Smooth muscle cell (in vitro differentiated cells): Measurements from ENCODE around the gene ARF6. TPM values are rescaled to one million over a fixed set of nuclear protein-coding genes. Genes with fewer than 3 reads are reported as not detected.
A peak's percentile ranks its signal among the peaks of the same experiment; 100 is the strongest.
"Not testable (repeated sequence)": the region's sequence is repeated elsewhere in the genome, so short reads cannot be mapped to it uniquely, and the experiment has no call there.

Experiments used
- DNase-seq: peaks from one replicate; lab custom pipeline; 2025; ENCODE audit not compliant: unreplicated experiment; lab: John Stamatoyannopoulos, UW
- H2AFZ ChIP-seq: fragments of 200-600 bp; sonication (generic); 2 replicates; pipeline ENCODE4 v1.6.0; 2016; ENCODE audit warnings: antibody characterized with exemption, low read depth, mild to moderate bottlenecking
- H3F3A ChIP-seq: fragments of 200-600 bp; sonication (generic); 2 replicates; pipeline ENCODE4 v1.6.0; 2017; ENCODE audit warnings: antibody characterized with exemption, low read depth
- H3K27ac ChIP-seq: fragments of 200-600 bp; sonication (generic); 2 replicates; pipeline ENCODE4 v1.5.1; 2016; ENCODE audit warnings: low read depth, mild to moderate bottlenecking
- H3K27me3 ChIP-seq: fragments of 200-600 bp; sonication (generic); 2 replicates; pipeline ENCODE4 v1.6.1; 2016; ENCODE audit warnings: low read depth, mild to moderate bottlenecking
- H3K36me3 ChIP-seq: fragments of 200-600 bp; sonication (generic); 2 replicates; pipeline ENCODE4 v1.5.1; 2016; ENCODE audit warnings: low read depth
- H3K4me1 ChIP-seq: fragments of 200-600 bp; sonication (generic); 2 replicates; pipeline ENCODE4 v1.5.1; 2016; ENCODE audit warnings: low read depth
- H3K4me2 ChIP-seq: fragments of 200-600 bp; sonication (generic); 2 replicates; pipeline ENCODE4 v1.6.0; 2016; ENCODE audit warnings: mild to moderate bottlenecking
- H3K4me3 ChIP-seq: fragments of 200-600 bp; sonication (generic); 2 replicates; pipeline ENCODE4 v1.5.1; 2016; ENCODE audit warnings: mild to moderate bottlenecking
- H3K79me2 ChIP-seq: fragments of 200-600 bp; sonication (generic); 2 replicates; pipeline ENCODE4 v1.6.0; 2016; ENCODE audit warnings: low read depth, mild to moderate bottlenecking
- H3K9ac ChIP-seq: fragments of 200-600 bp; sonication (generic); 2 replicates; pipeline ENCODE4 v1.6.0; 2016; ENCODE audit warnings: low read depth
- H3K9me3 ChIP-seq: fragments of 200-600 bp; sonication (generic); replicated peaks from 2 replicates; pipeline ENCODE4 v1.5.1; 2016; ENCODE audit warnings: low read depth
- H4K20me1 ChIP-seq: fragments of 200-600 bp; sonication (generic); 2 replicates; pipeline ENCODE4 v1.6.0; 2016; ENCODE audit warnings: low read depth
- WGBS: methylation state at CpG from one replicate; pipeline ENCODE4 v1.1.7; 2016; ENCODE audit warnings: low lambda C conversion rate; 5-methylcytosine and 5-hydroxymethylcytosine counted together
- polyA plus RNA-seq: library from polyadenylated mRNA; unstranded; fragments of >200 nt; fragmentation: Nextera tagmentation; extraction: Ambion mirVana; gene quantifications from 2 replicates; pipeline ENCODE4 v1.2.1, GENCODE V29; 2016
- total RNA-seq: library from RNA; depleted of rRNA; stranded (reverse); fragments of >200 nt; gene quantifications from 2 replicates; pipeline ENCODE4 v1.2.3, GENCODE V29; 2014
- TF ChIP-seq, protein P1 (sequence below): fragments of 200-600 bp; sonication (generic); IDR thresholded peaks from 2 replicates; pipeline ENCODE4 v1.5.1; 2017; ENCODE audit warnings: borderline replicate concordance, mild to moderate bottlenecking, antibody characterized with exemption; ENCODE audit not compliant: insufficient read depth, poor library complexity, severe bottlenecking

ARF6 gene
- total and polyA plus RNA-seq, 2 experiments from 2014 or later, result 59.8 to 68.7 TPM

DNA sequence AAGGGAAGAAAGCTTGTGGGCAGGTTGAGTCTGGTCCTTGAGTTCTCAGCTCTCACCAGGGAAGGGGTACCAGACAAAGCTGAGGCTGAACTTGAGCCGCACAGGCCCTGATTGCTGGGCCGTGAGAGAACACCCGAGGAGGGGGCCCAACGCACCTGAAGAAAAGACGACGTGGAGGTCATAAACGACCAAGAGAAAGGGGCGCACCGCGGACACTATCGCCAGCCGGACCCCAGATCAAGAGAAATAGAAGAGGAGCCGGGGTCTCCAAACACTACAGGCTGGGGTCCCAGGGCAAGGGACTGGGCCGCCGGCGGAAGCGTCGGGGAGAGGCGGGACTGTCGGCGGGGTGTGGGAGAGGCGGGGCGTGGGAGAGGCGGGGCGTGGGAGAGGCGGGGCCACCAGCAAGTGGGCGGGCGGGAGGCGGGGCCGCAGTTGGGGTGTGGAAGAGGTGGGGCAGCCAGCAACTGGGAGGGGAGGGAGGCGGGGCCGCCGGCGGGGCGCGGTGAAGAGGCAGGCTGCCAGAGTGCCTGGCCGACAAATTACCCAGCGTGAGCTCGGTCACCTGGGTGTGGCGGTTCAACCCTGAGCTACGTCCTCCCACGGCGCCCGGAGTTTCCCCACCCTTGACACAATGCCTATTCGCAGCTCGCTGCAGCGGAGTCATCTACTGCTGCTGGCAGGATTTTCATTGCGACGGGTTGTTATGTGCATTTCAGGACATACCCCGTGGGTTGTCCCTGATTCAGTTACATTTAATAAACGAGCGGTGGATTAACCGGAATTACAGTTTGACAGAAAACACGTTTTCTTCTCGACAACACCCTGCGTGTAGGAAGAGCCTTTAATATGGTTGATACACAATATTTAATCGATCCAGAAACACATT lies 24.8 kb upstream of the ARF6 start:
- Histone ChIP-seq H3K4me3 (peak overlapping the region; percentile 59), H3K27me3 (no peaks in the 10 kb centered on the region), H3K4me2 (peak overlapping the region; percentile 89), H2AFZ (peak overlapping the region; percentile 81), H3K9me3 (no peaks in the 10 kb centered on the region), H3K9ac (peak overlapping the region; percentile 77), H3F3A (peaks cover 8% of the 10 kb centered on the region), H3K4me1 (peaks cover 6% of the 10 kb centered on the region), H3K79me2 (no peaks in the 10 kb centered on the region), H3K36me3 (no peaks in the 10 kb centered on the region), H4K20me1 (no peaks in the 10 kb centered on the region), H3K27ac (peak overlapping the region; percentile 64)
- TF ChIP-seq, protein P1, sequence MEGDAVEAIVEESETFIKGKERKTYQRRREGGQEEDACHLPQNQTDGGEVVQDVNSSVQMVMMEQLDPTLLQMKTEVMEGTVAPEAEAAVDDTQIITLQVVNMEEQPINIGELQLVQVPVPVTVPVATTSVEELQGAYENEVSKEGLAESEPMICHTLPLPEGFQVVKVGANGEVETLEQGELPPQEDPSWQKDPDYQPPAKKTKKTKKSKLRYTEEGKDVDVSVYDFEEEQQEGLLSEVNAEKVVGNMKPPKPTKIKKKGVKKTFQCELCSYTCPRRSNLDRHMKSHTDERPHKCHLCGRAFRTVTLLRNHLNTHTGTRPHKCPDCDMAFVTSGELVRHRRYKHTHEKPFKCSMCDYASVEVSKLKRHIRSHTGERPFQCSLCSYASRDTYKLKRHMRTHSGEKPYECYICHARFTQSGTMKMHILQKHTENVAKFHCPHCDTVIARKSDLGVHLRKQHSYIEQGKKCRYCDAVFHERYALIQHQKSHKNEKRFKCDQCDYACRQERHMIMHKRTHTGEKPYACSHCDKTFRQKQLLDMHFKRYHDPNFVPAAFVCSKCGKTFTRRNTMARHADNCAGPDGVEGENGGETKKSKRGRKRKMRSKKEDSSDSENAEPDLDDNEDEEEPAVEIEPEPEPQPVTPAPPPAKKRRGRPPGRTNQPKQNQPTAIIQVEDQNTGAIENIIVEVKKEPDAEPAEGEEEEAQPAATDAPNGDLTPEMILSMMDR, result no peak
- peak; percentile 89 for DNase-seq
- WGBS, result 3% methylated on average over 42 of the region's 57 CpGs

DNA sequence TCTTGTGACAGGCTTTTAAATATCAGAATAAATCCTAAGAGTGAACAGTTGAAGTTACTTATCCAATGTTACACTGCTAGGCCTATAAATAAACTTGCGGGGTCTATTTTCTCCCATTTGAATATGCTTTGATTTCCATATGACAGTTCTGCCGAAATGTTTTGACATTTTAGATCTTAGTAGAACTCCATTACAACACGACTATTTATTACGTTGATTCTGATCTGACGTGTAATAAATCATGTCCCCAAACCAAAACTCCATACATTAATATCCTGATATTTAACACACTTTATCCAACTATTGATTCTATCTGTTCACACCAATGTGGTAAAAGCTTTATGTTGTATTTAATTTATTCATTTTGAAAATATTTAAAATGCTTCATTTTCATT lies 24.2 kb upstream of the ARF6 start:
- no peaks in the 10 kb centered on the region for H3K36me3 ChIP-seq
- H4K20me1 ChIP-seq, result no peaks in the 10 kb centered on the region
- peak overlapping the region; percentile 81 for H2AFZ ChIP-seq
- peak overlapping the region; percentile 89 for H3K4me2 ChIP-seq
- peak overlapping the region; percentile 59 for H3K4me3 ChIP-seq
- peaks cover 6% of the 10 kb centered on the region for H3K4me1 ChIP-seq
- no peaks in the 10 kb centered on the region for H3K27me3 ChIP-seq
- H3F3A ChIP-seq, result peaks cover 8% of the 10 kb centered on the region
- H3K9me3 ChIP-seq, result no peaks in the 10 kb centered on the region
- peak overlapping the region; percentile 48 for H3K27ac ChIP-seq
- DNase-seq, result no peak
- H3K79me2 ChIP-seq, result no peaks in the 10 kb centered on the region
- TF ChIP-seq, protein P1, result no peak
- peak overlapping the region; percentile 65 for H3K9ac ChIP-seq
- 87% methylated on average over 5 of the region's 5 CpGs for WGBS

DNA sequence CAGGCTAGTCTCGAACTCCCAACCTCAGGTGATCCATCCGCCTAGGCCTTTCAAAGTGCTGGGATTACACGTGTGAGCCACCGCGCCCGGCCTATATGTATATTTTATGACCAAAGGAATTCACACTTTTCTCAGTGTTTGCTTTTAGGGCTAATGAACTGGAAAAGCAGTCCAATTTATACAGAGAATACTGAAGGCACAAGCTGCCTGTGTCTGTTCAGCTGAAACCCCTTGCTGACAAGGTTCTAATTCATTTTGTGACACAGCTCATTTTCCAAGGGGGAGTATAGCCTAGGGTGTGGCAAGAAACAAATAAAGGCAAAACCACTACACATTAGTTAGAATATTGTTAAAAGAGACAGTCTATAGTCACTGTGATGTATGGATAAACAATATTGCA lies 22.0 kb upstream of the ARF6 start:
- H3F3A ChIP-seq, result peaks cover under 1% of the 10 kb centered on the region
- H4K20me1 ChIP-seq, result no peaks in the 10 kb centered on the region
- H3K4me1 ChIP-seq, result peaks cover 3% of the 10 kb centered on the region
- no peak overlapping the region for H3K27ac ChIP-seq
- DNase-seq, result no peak
- no peak overlapping the region for H3K4me2 ChIP-seq
- TF ChIP-seq, protein P1, result no peak
- H3K79me2 ChIP-seq, result no peaks in the 10 kb centered on the region
- H3K4me3 ChIP-seq, result no peak overlapping the region
- no peak overlapping the region for H3K9ac ChIP-seq
- H3K36me3 ChIP-seq, result no peaks in the 10 kb centered on the region
- no peaks in the 10 kb centered on the region for H3K27me3 ChIP-seq
- WGBS, result 96% methylated on average over 6 of the region's 6 CpGs
- no peak overlapping the region for H2AFZ ChIP-seq
- no peaks in the 10 kb centered on the region for H3K9me3 ChIP-seq

DNA sequence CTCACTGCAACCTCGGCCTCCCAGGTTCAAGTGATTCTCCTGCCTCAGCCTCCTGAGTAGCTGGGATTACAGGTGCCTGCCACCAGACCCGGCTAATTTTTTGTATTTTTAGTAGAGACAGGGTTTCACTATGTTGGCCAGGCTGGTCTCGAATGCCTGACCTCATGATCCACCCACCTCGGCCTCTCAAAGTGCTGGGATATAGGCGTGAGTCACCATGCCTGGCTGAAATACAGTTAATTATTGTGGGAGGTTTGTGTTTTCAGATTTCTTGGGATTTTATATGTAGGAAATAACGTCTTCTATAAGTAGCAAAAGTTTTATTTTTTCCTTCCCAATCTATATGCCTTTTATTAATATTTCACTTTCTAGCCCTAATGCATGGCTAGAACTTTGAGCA lies 19.3 kb upstream of the ARF6 start:
- not testable (repeated sequence) for H3K4me3 ChIP-seq, H3K79me2 ChIP-seq, H3K9ac ChIP-seq, H3K4me1 ChIP-seq, H3K36me3 ChIP-seq, H3K27me3 ChIP-seq, H3F3A ChIP-seq, H3K9me3 ChIP-seq, H3K4me2 ChIP-seq, H4K20me1 ChIP-seq, H2AFZ ChIP-seq, DNase-seq, H3K27ac ChIP-seq
- 51% methylated on average over 6 of the region's 6 CpGs for WGBS
